Lower lobe of right lung (tissue), 2 donors: ENCODE data around the gene ADAM12. TPM values are rescaled to one million over a fixed set of nuclear protein-coding genes. Genes with fewer than 3 reads are reported as not detected.
A peak's percentile ranks its signal among the peaks of the same experiment; 100 is the strongest.
"Not testable (repeated sequence)": the region's sequence is repeated elsewhere in the genome, so short reads cannot be mapped to it uniquely, and the experiment has no call there.

Experiments
- ATAC-seq, 2 donors: fragments of 200-7000 bp; cut with Tn5 transposase; one replicate each; pipeline ENCODE4 v1.9.1; 2020 to 2022; ENCODE audit warnings: mild to moderate bottlenecking in 2 of 2, moderate library complexity in 2 of 2
- DNase-seq: peaks from one replicate; pipeline ENCODE4 v3.0.0-alpha.2; 2020
- H3K27ac ChIP-seq: fragments of 200-600 bp; one replicate; pipeline ENCODE4 v1.8.0; 2022
- H3K27me3 ChIP-seq: fragments of 200-600 bp; one replicate; pipeline ENCODE4 v1.8.0; 2022; ENCODE audit warnings: low read depth
- H3K36me3 ChIP-seq: fragments of 200-600 bp; one replicate; pipeline ENCODE4 v1.8.0; 2022; ENCODE audit warnings: mild to moderate bottlenecking
- H3K4me1 ChIP-seq: fragments of 200-600 bp; one replicate; pipeline ENCODE4 v1.8.0; 2022
- H3K4me3 ChIP-seq: fragments of 200-600 bp; one replicate; pipeline ENCODE4 v1.8.0; 2022; ENCODE audit warnings: mild to moderate bottlenecking
- H3K9me3 ChIP-seq: fragments of 200-600 bp; one replicate; pipeline ENCODE4 v1.8.0; 2022
- CTCF ChIP-seq: fragments of 200-600 bp; IDR thresholded peaks from one replicate; pipeline ENCODE4 v1.8.0; 2022; ENCODE audit warnings: antibody characterized with exemption, mild to moderate bottlenecking
- intact Hi-C: fragments of 100-400 bp; cut with DNase I; formaldehyde crosslinking; loops from one replicate; pipeline ENCODE4 v1.11.0; 2022
- total RNA-seq: library from RNA; stranded (reverse); fragmentation: NEBNext Ultra II Directional; extraction: Animal tissue kit (Norgen Biotek cat#: 25700); gene quantifications from one replicate; pipeline ENCODE4 v1.2.1, GENCODE V29; 2021
- donor health status: DM: no; HTN: yes; CAD: no; lungs with severe emphysema.

The ADAM12 gene
- total RNA-seq, 1 donor from 2014 or later = 0.92 TPM

GRCh38 chr10:125983161-125983560 lies 405.1 kb downstream of the ADAM12 start:
- H3K27me3 ChIP-seq = no peaks in the 10 kb centered on the region
- intact Hi-C loops = no loop called here
- no peaks in the 10 kb centered on the region for H3K4me1 ChIP-seq
- DNase-seq (no peak), ATAC-seq (no peak)
- H3K27ac ChIP-seq = no peak overlapping the region
- TF ChIP-seq CTCF = no peak
- no peak overlapping the region for H3K4me3 ChIP-seq
- no peaks in the 10 kb centered on the region for H3K9me3 ChIP-seq
- H3K36me3 ChIP-seq = no peaks in the 10 kb centered on the region

- intact Hi-C loops = no loop called here
Observed at GRCh38 chr10:125982260-125982948, 405.9 kb downstream of the ADAM12 start.

GRCh38 chr10:125980521-125981035 lies 407.7 kb downstream of the ADAM12 start:
- intact Hi-C loops = no loop called here
- H3K27ac ChIP-seq = no peak overlapping the region
- no peaks in the 10 kb centered on the region for H3K9me3 ChIP-seq
- DNase-seq (no peak), ATAC-seq (no peak)
- H3K4me1 ChIP-seq = no peaks in the 10 kb centered on the region
- TF ChIP-seq CTCF = no peak
- H3K36me3 ChIP-seq = no peaks in the 10 kb centered on the region
- H3K27me3 ChIP-seq = no peaks in the 10 kb centered on the region
- H3K4me3 ChIP-seq = no peak overlapping the region

More at GRCh38 chr10:125982260-125982948, 405.9 kb downstream of the ADAM12 start:
- ATAC-seq (peak; percentile 54 to 76), DNase-seq (no peak)
- H3K4me1 ChIP-seq = no peaks in the 10 kb centered on the region
- no peaks in the 10 kb centered on the region for H3K9me3 ChIP-seq
- H3K27me3 ChIP-seq = no peaks in the 10 kb centered on the region
- no peak overlapping the region for H3K4me3 ChIP-seq
- H3K27ac ChIP-seq = no peak overlapping the region
- TF ChIP-seq CTCF = peak; percentile 69
- H3K36me3 ChIP-seq = no peaks in the 10 kb centered on the region

- Histone ChIP-seq H3K36me3 (no peaks in the 10 kb centered on the region), H3K4me3 (no peak overlapping the region), H3K9me3 (no peaks in the 10 kb centered on the region), H3K27ac (no peak overlapping the region), H3K27me3 (no peaks in the 10 kb centered on the region), H3K4me1 (no peaks in the 10 kb centered on the region)
- ATAC-seq (no peak), DNase-seq (no peak)
- intact Hi-C loops = no loop called here
- no peak for TF ChIP-seq CTCF
Observed at GRCh38 chr10:125979976-125980375, 408.3 kb downstream of the ADAM12 start.

- DNase-seq (no peak), ATAC-seq (no peak)
- Histone ChIP-seq H3K36me3 (no peaks in the 10 kb centered on the region), H3K9me3 (no peaks in the 10 kb centered on the region), H3K27ac (no peak overlapping the region), H3K27me3 (no peaks in the 10 kb centered on the region), H3K4me1 (no peaks in the 10 kb centered on the region), H3K4me3 (no peak overlapping the region)
- TF ChIP-seq CTCF = no peak
- intact Hi-C loops = no loop called here
Observed at GRCh38 chr10:125976960-125977605, 411.2 kb downstream of the ADAM12 start.

DNA sequence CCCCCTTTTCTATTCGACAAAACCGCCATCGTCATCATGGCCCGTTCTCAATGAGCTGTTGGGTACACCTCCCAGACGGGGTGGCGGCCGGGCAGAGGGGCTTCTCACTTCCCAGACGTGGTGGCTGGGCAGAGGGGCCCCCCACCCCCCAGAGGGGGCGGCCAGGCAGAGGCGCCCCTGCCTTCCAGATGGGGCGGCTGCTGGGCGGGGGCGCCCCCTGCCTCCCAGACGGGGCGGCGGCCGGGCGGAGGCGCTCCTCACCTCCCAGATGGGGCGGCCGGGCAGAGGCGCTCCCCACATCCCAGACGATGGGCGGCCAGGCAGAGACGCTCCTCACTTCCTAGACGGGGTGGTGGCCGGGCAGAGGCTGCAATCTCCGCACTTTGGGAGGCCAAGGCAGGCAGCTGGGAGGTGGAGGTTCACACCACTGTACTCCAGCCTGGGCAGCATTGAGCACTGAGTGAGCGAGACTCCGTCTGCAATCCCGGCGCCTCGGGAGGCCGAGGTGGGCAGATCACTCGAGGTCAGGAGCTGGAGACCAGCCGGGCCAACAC lies 418.1 kb downstream of the ADAM12 start:
- H3K4me1 ChIP-seq, H3K9me3 ChIP-seq, H3K27me3 ChIP-seq, intact Hi-C loops, ATAC-seq, H3K4me3 ChIP-seq, H3K36me3 ChIP-seq, H3K27ac ChIP-seq, DNase-seq: not testable (repeated sequence)
